GM21381 (cell line): ENCODE data around the gene CYP24A1.
"Not testable (repeated sequence)": the region's sequence is repeated elsewhere in the genome, so short reads cannot be mapped to it uniquely, and the experiment has no call there.

Experiments
- ATAC-seq: cut with Tn5 transposase; IDR thresholded peaks from one replicate; pipeline ENCODE4 v1.9.1; 2021; ENCODE audit warnings: mild to moderate bottlenecking, moderate library complexity; ENCODE audit not compliant: unreplicated experiment

The CYP24A1 gene

GRCh38 chr20:54138427-54138826 is 35.4 kb downstream of the CYP24A1 start:
- no peak for ATAC-seq

DNA sequence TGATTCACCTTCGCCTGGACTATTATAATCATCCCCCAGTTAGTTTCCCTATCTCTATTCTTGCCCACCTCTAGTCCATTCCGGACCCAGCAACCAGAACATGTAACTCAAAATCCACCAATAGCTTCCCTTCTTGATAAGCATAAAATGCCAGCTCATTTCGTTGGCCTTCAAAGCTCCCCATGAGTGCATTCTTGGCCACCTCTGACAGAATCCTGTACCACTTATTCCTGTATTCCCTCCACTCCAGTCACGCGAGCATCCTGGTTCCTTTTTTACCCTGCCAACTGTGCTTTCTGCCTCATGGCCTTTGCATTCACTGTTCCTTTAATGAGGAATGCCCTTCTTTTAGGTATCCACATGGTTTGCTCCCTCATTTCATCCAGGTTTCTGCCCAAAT is 36.7 kb downstream of the CYP24A1 start:
- ATAC-seq: no peak

- ATAC-seq: no peak
These were observed 39.2 kb downstream of the CYP24A1 start for GRCh38 chr20:54134445-54135220.

- ATAC-seq: no peak
These were observed 40.1 kb downstream of the CYP24A1 start for GRCh38 chr20:54133434-54134427.

- ATAC-seq: no peak
These were observed 41.0 kb downstream of the CYP24A1 start for GRCh38 chr20:54132612-54133433.

DNA sequence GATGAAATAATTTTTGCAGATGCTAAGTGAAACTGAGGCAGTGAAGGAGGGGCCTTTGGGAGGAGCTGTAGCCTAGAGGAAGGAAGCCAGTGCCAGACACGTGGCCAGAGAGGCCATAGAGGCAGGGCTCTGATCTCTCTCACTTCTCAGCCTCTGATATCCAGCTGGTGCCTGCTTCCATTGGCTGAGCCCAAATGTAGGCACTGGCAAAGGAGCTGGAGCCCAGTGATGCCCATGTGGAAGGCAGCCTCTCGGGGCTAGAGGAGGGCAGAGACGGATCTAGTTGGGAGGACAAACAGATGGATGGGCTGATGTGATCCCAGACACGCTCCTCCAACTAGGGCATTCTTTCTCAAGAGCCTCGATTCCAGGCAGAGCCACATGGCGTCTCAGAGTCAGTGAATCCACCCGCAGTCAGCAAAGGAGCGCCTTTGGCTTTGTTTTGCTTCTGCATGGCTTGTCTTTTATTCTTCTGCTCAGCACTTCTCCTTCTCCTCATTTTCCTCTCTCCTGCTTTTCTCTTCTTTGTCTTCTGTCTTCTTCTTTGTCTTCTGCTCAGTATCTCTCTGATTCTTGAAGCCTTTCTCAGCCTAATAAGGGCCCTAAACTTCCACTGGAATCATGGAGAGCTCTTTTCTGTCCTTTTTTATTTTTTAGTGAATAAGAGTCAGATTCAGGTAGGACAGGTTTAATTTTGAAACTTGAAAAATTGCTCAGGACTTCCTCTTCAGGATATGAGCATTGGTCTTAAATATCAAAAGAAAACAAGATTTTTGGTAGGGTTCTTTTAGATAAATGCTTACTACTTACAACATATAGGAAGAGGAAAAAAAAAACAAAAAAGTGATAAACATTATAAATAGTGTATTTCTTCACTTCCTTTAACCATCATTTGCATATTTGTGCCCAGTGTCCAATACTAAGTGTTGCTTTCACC is 41.8 kb downstream of the CYP24A1 start:
- ATAC-seq: no peak

DNA sequence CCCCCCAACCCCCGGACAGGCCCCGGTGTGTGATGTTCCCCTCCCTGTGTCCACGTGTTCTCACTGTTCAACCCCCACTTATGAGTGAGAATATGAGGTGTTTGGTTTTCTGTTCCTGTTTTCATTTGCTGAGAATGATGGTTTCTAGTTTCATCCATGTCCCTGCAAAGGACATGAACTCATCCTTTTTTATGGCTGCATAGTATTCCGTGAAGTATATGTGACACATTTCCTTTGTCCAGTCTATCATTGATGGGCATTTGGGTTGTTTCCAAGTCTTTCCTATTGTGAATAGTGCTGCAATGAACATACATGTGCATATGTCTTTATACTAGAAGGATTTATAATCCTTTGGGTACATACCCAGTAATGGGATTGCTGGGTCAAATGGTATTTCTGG is 42.7 kb downstream of the CYP24A1 start:
- not testable (repeated sequence) for ATAC-seq

- ATAC-seq: no peak
These were observed 44.4 kb downstream of the CYP24A1 start for GRCh38 chr20:54129350-54129749.

- no peak for ATAC-seq
These were observed 45.8 kb downstream of the CYP24A1 start for GRCh38 chr20:54127855-54128574.

- ATAC-seq: no peak
These were observed 46.8 kb downstream of the CYP24A1 start for GRCh38 chr20:54126806-54127655.

GRCh38 chr20:54126328-54126727 is 47.5 kb downstream of the CYP24A1 start:
- not testable (repeated sequence) for ATAC-seq

- no peak for ATAC-seq
These were observed 50.1 kb downstream of the CYP24A1 start for GRCh38 chr20:54123587-54124180.

DNA sequence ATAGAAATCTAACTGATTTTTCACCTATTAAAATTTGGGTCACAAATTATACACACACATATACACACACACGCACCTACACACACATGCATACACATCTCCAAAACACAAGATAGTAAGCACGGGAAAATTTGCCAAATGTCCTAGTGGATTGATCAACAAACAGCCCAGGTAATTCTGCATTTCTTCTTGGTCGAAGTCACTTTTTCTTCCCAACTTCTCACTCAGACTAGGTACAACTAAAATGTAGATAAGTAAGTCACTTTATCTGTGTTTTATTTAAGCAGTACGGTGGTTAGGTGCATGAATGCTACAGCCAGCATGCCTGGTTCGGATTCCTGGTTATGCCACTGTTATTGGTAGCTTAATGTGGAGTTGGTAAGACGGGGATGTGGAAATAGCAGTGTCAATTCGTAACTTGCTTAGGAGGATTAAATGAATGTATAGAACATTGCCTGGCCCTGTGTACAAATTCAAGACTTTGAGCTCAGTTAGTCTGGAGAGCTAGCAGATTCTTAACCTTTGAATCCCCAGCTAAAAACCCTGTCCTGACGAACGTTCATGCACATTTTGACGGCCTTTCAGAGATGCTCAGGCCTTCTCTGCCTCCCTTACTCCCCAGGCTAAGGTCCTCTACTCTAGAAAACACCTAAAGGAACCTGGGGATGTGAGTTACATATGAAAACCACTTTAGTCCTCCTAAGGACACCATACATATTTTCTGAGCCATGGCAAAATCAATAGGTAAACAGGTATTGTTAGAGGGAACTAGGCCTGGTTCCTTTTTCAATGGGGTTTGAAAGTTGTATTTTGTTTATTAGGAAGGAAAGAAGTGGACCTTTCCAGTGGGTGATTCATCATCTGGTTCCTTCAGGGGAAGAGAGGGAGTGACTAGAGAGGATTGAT is 50.9 kb downstream of the CYP24A1 start:
- ATAC-seq: no peak

- no peak for ATAC-seq
These were observed 51.6 kb downstream of the CYP24A1 start for GRCh38 chr20:54122189-54122588.

DNA sequence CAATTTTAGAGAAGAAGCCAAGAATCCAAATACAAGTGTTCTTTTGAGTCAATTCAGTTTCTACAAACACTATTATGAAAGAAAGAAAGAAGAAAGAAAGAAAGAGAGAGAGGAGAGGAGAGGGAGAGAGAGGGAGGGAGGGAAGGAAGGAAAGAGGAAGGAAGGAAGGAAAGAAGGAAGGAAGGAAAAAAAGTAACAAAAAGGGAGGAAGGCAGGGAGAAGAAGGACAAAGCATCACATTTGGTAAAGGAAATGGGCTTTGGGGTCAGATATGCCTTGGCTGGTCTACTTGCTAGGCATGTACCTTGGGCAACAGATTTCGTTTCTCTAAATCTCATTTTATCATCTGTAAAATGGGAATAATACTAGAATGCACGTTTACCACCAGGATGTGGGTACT is 54.0 kb downstream of the CYP24A1 start:
- no peak for ATAC-seq

DNA sequence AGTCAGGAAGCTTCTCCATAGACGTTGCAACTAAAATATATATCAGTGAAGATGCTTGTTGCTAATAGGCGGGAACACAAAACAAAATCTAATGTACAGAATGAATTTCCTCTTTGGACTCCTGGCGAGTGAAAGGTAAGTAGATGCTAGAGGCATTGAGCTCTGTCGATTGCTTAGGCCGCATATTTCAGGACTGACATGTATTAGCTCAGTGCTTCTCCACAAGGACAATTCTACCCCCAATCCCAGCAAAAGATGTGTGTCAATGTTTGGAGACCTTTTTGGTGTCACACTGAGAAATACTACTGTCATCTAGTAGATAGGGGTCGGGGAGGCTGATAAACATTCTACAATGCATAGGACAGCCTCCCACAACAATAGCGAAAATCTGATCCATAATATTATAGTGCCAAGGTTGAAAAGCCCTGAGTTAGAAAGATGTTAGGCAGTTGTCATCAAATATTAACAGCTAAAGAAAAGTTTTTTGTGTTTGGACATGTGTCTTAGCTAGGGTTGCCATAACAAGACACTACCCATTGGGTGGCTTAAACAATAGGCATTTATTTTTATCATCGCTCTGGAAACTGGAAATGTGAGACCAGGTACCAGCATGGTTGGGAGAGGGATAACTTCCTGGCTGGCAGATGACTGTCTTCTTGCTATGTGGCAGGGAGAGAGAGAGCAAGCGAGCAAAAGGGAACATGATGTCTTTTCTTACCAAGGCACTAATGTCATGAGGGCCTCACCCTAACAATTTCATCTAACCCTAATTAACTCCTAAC is 55.4 kb downstream of the CYP24A1 start:
- ATAC-seq: no peak
